ENCODE results near the gene RNU1-4.
"Not testable (repeated sequence)": the region's sequence is repeated elsewhere in the genome, so short reads cannot be mapped to it uniquely, and the experiment has no call there.

The RNU1-4 gene

GRCh38 chr1:16740047-16740964, at the start of gene RNU1-4:
RNU1-4 (plus strand) TSS chr1:16740516.
- not testable (repeated sequence) for DNase-seq

GRCh38 chr1:16690971-16691682, 49.2 kb upstream of the RNU1-4 start:
- not testable (repeated sequence) for DNase-seq

GRCh38 chr1:16692283-16692682, 48.0 kb upstream of the RNU1-4 start:
- not testable (repeated sequence) for DNase-seq

GRCh38 chr1:16692717-16693448, 47.4 kb upstream of the RNU1-4 start:
- DNase-seq, result not testable (repeated sequence)

GRCh38 chr1:16693449-16694307, 46.6 kb upstream of the RNU1-4 start:
- DNase-seq, result not testable (repeated sequence)

GRCh38 chr1:16694308-16694702, 46.0 kb upstream of the RNU1-4 start:
- not testable (repeated sequence) for DNase-seq

GRCh38 chr1:16696507-16697150, 43.7 kb upstream of the RNU1-4 start:
- not testable (repeated sequence) for DNase-seq

- not testable (repeated sequence) for DNase-seq
Measured at GRCh38 chr1:16697152-16697551, 43.2 kb upstream of the RNU1-4 start.

- not testable (repeated sequence) for DNase-seq
Measured at GRCh38 chr1:16699440-16699839, 40.9 kb upstream of the RNU1-4 start.

GRCh38 chr1:16700138-16700895, 40.0 kb upstream of the RNU1-4 start:
- not testable (repeated sequence) for DNase-seq

GRCh38 chr1:16701189-16701588, 39.1 kb upstream of the RNU1-4 start:
- DNase-seq, result not testable (repeated sequence)

GRCh38 chr1:16702280-16702679, 38.0 kb upstream of the RNU1-4 start:
- DNase-seq, result not testable (repeated sequence)

- DNase-seq, result not testable (repeated sequence)
Measured at GRCh38 chr1:16703141-16703540, 37.2 kb upstream of the RNU1-4 start.

- not testable (repeated sequence) for DNase-seq
Measured at GRCh38 chr1:16703602-16704001, 36.7 kb upstream of the RNU1-4 start.

- not testable (repeated sequence) for DNase-seq
Measured at GRCh38 chr1:16704076-16704475, 36.2 kb upstream of the RNU1-4 start.

GRCh38 chr1:16704502-16705100, 35.7 kb upstream of the RNU1-4 start:
- not testable (repeated sequence) for DNase-seq

GRCh38 chr1:16706302-16706701, 34.0 kb upstream of the RNU1-4 start:
- DNase-seq, result not testable (repeated sequence)

GRCh38 chr1:16707130-16708093, 32.9 kb upstream of the RNU1-4 start:
- DNase-seq, result not testable (repeated sequence)

- DNase-seq, result not testable (repeated sequence)
Measured at GRCh38 chr1:16708704-16709103, 31.6 kb upstream of the RNU1-4 start.

Measured in CD4-positive, alpha-beta T cell treated with Interferon gamma for 1 hour (primary cell).